CD4-positive, alpha-beta T cell treated with Interleukin-6 for 4 hours (primary cell): ENCODE measurements around the gene BAG1.

Experiments used
- DNase-seq: peaks from one replicate; pipeline ENCODE4 v3.0.0-alpha.2; 2020; ENCODE audit warnings: mixed read lengths

BAG1 gene

GRCh38 chr9:33241298-33241697, 23.2 kb downstream of the BAG1 start:
- DNase-seq: no peak

- no peak for DNase-seq
These were observed 24.6 kb downstream of the BAG1 start, which contains the start of gene SPINK4 for GRCh38 chr9:33239921-33240320. TSS of gene SPINK4 (plus strand) at chr9:33240167. CDS start at chr9:33240209, 42 bp downstream.

GRCh38 chr9:33236571-33236970, 27.9 kb downstream of the BAG1 start:
- DNase-seq: no peak

GRCh38 chr9:33234511-33235467, 29.7 kb downstream of the BAG1 start:
- no peak for DNase-seq

GRCh38 chr9:33233626-33234342, 30.7 kb downstream of the BAG1 start:
- DNase-seq: no peak

- DNase-seq: no peak
These were observed 31.7 kb downstream of the BAG1 start for GRCh38 chr9:33232815-33233214.

GRCh38 chr9:33231623-33231942, 32.9 kb downstream of the BAG1 start:
- DNase-seq: no peak

- DNase-seq: no peak
These were observed 33.5 kb downstream of the BAG1 start for GRCh38 chr9:33230756-33231622.

GRCh38 chr9:33229359-33230114, 35.0 kb downstream of the BAG1 start:
- DNase-seq: no peak

- DNase-seq: no peak
These were observed 35.9 kb downstream of the BAG1 start for GRCh38 chr9:33228606-33229005.

GRCh38 chr9:33227741-33228140, 36.8 kb downstream of the BAG1 start:
- DNase-seq: no peak

GRCh38 chr9:33227008-33227398, 37.5 kb downstream of the BAG1 start:
- no peak for DNase-seq

GRCh38 chr9:33225319-33226147, 39.0 kb downstream of the BAG1 start:
- peak; percentile 81 for DNase-seq

GRCh38 chr9:33223696-33224095, 40.8 kb downstream of the BAG1 start:
- DNase-seq: no peak

GRCh38 chr9:33222031-33222430, 42.5 kb downstream of the BAG1 start:
- DNase-seq: no peak

GRCh38 chr9:33221568-33221884, 43.0 kb downstream of the BAG1 start:
- no peak for DNase-seq

GRCh38 chr9:33220681-33221567, 43.6 kb downstream of the BAG1 start:
- no peak for DNase-seq

- no peak for DNase-seq
These were observed 52.7 kb downstream of the BAG1 start for GRCh38 chr9:33211695-33212393.

- no peak for DNase-seq
These were observed 54.3 kb downstream of the BAG1 start for GRCh38 chr9:33210006-33210715.
